Uterus (tissue), 4 donors: ENCODE results near the gene CDON. TPM values are rescaled to one million over a fixed set of nuclear protein-coding genes. Genes with fewer than 3 reads are reported as not detected.
A peak's percentile ranks its signal among the peaks of the same experiment; 100 is the strongest.
"Not testable (repeated sequence)": the region's sequence is repeated elsewhere in the genome, so short reads cannot be mapped to it uniquely, and the experiment has no call there.

Experiments
- DNase-seq, 2 donors: peaks; one replicate each; pipeline ENCODE4 v3.0.0-alpha.2; 2019 to 2020
- H3K27ac ChIP-seq, 2 donors: fragments of 200-600 bp; sonication (generic); 1 replicate in 1 of 2; 2 replicates in 1 of 2; pipeline ENCODE4 v1.5.1; 2016 to 2018
- H3K27me3 ChIP-seq, 2 donors: fragments of 200-600 bp; sonication (generic); one replicate each; pipeline ENCODE4 v1.5.1; 2018 to 2019; ENCODE audit warnings: control low read depth in 1 of 2
- H3K36me3 ChIP-seq, 2 donors: fragments of 200-600 bp; sonication (generic); one replicate each; pipeline ENCODE4 v1.5.1; 2019; ENCODE audit warnings: control low read depth in 1 of 2
- H3K4me1 ChIP-seq, 2 donors: fragments of 200-600 bp; sonication (generic); one replicate each; pipeline ENCODE4 v1.5.1; 2018 to 2019; ENCODE audit warnings: control low read depth in 1 of 2
- H3K4me3 ChIP-seq, 2 donors: fragments of 200-600 bp; sonication (generic); 1 replicate in 1 of 2; 2 replicates in 1 of 2; pipeline ENCODE4 v1.5.1; 2018 to 2019; ENCODE audit warnings: mild to moderate bottlenecking in 1 of 2
- H3K9me3 ChIP-seq, 2 donors: fragments of 200-600 bp; sonication (generic); one replicate each; pipeline ENCODE4 v1.5.1; 2019; ENCODE audit warnings: control low read depth in 1 of 2
- POLR2A ChIP-seq, 2 donors: fragments of 450-650 bp; IDR thresholded peaks; one replicate each; pipeline ENCODE4 v1.6.1; 2016; ENCODE audit warnings: antibody characterized with exemption in 2 of 2, mild to moderate bottlenecking in 1 of 2, moderate library complexity in 1 of 2
- intact Hi-C: fragments of 100-400 bp; cut with DNase I; formaldehyde crosslinking; loops from one replicate; pipeline ENCODE4 v1.15.1; 2023; ENCODE audit warnings: low total_unique reads
- total RNA-seq, 4 donors: library from RNA; depleted of rRNA in 3 of 4; stranded (reverse); fragments of >200 nt in 3 of 4; gene quantifications; one replicate each; pipeline versions ENCODE4 v1.1.0 to v1.2.4, GENCODE V29; 2014 to 2023
- TF ChIP-seq, protein P1 (sequence below), 4 experiments: fragments of 200-600 bp in 2 of 4; fragments of 450-650 bp in 2 of 4; sonication (generic) in 2 of 4; IDR thresholded peaks; one replicate each; pipeline ENCODE4 v1.5.1; 2016 to 2019; ENCODE audit warnings: antibody characterized with exemption in 4 of 4, mild to moderate bottlenecking in 2 of 4, moderate library complexity in 1 of 4
- donor health status: DM: yes; HTN: yes; CAD: no.

Gene CDON
- total RNA-seq, 4 donors from 2014 or later: 38.5 to 261 (median 213) TPM

DNA sequence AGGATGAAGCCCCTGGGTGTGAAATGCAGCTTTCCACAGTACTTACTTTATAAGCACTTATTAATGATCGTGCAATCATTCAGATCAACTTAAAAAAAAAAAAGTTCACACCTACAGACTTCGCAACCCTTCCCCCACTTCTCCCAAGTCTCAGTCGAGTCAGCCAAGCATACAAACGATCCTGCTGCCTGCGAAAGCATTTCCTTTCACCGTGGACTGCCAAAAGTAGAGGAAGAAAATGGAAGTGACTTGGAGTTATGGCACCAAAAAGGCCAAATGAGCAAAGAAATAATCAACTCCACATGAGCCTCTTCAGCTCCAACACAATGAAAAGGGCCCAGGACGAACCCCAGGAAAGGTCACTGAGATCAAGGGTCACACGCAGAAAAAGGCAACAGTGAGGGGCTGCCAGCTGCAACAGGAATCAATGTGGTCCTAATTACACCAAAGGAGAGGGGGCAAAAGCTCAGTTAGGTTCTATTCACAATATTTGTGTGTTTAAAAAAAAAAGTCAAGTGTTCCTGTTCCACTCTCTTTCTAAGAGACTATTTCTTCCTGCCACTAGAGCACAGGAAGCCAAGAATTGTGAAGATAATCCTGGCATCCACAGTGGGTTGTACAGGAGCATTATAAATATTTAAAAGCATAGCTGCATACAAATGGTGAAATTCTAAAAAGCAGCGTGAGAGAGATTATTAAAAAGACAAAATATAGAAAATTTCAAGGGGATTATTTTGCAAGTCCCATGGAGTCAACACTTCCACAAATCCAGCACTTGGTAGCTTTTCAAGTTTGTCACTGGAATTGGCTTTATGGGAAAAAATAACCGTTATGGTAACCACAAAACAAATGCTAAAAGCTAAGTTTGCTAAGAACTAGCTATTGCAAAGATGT, 28.4 kb downstream of the CDON start:
- H3K4me1 ChIP-seq: peaks cover 0 to 4% of the 10 kb centered on the region in 2 donors
- TF ChIP-seq, protein P1, sequence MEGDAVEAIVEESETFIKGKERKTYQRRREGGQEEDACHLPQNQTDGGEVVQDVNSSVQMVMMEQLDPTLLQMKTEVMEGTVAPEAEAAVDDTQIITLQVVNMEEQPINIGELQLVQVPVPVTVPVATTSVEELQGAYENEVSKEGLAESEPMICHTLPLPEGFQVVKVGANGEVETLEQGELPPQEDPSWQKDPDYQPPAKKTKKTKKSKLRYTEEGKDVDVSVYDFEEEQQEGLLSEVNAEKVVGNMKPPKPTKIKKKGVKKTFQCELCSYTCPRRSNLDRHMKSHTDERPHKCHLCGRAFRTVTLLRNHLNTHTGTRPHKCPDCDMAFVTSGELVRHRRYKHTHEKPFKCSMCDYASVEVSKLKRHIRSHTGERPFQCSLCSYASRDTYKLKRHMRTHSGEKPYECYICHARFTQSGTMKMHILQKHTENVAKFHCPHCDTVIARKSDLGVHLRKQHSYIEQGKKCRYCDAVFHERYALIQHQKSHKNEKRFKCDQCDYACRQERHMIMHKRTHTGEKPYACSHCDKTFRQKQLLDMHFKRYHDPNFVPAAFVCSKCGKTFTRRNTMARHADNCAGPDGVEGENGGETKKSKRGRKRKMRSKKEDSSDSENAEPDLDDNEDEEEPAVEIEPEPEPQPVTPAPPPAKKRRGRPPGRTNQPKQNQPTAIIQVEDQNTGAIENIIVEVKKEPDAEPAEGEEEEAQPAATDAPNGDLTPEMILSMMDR (IDR thresholded peaks at IDR 0.05): no peak
- TF ChIP-seq POLR2A (IDR thresholded peaks at IDR 0.05): no peak
- H3K36me3 ChIP-seq: no peaks in the 10 kb centered on the region
- intact Hi-C loops: no loop called here
- H3K9me3 ChIP-seq: no peaks in the 10 kb centered on the region
- no peak overlapping the region for H3K4me3 ChIP-seq
- no peaks in the 10 kb centered on the region for H3K27me3 ChIP-seq
- DNase-seq: no peak
- peak overlapping the region in 1 of 2 donors; percentile 17 for H3K27ac ChIP-seq

DNA sequence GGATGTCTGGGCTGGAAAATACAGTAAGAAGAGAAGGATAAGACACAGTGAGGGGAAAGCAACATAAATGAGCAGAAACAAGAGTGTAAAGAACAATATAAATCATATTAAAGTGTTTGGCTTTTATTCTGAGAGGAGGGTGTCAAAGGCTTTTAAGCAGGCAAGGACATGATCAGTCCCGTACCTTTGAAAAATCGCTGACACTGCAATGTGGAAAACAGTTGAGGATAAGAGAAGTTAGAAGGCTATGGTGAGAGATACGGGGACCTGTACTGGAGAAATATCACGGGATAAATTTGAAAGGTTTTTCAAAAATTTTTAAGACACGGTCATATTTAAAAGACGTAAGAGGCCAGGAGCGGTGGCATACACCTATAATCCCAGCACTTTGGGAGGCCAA, 30.3 kb downstream of the CDON start:
- no peak for DNase-seq
- Histone ChIP-seq H3K27me3 (no peaks in the 10 kb centered on the region), H3K27ac (no peak overlapping the region), H3K4me3 (no peak overlapping the region), H3K9me3 (no peaks in the 10 kb centered on the region), H3K4me1 (peaks cover 0 to 4% of the 10 kb centered on the region in 2 donors), H3K36me3 (no peaks in the 10 kb centered on the region)
- intact Hi-C loops: no loop called here
- TF ChIP-seq, protein P1 (IDR thresholded peaks at IDR 0.05): no peak
- no peak for TF ChIP-seq POLR2A (IDR thresholded peaks at IDR 0.05)

DNA sequence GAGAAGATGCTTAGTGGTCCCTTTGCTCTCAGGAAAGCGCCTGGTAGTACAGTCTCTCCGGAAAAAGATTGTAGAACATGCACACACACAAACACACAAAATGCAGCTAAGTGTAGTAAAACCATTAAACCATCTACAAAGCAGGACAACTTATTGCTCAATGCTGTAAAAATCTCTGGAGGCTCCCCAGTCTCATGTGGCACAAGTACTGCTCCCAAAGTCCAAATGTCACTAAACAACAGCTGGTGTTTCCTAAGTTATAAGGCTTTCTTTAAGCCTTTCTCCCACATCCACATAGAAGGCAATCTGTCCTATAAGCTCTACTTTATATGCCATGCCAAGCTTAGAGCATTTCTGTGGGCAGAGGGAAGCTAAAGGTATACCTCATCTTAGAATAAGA, 32.9 kb downstream of the CDON start:
- intact Hi-C loops: no loop called here
- Histone ChIP-seq H3K9me3 (no peaks in the 10 kb centered on the region), H3K27me3 (no peaks in the 10 kb centered on the region), H3K27ac (no peak overlapping the region), H3K4me1 (peaks cover 0 to 4% of the 10 kb centered on the region in 2 donors), H3K36me3 (no peaks in the 10 kb centered on the region), H3K4me3 (no peak overlapping the region)
- no peak for TF ChIP-seq POLR2A (IDR thresholded peaks at IDR 0.05)
- TF ChIP-seq, protein P1 (IDR thresholded peaks at IDR 0.05): no peak
- DNase-seq: no peak

DNA sequence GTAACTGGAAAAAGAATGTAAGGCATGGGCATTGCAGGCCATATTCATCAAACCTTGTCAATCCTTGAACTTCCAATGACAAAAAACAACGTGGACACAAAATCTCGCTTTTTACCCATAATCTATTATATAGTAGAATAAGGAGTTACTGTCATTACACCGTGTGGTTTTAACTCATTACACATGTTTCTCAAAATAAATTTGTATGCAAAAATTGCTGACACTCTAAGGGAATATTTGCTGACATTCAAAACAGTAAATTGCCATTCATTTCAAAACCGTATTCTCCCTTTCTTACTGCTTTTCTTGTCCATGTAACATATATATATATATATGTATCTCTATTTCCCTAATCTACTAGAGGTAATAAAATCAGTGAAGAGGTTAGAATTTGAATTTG, 33.4 kb downstream of the CDON start:
- Histone ChIP-seq H3K27me3 (no peaks in the 10 kb centered on the region), H3K4me3 (no peak overlapping the region), H3K27ac (no peak overlapping the region), H3K4me1 (peaks cover 0 to 3% of the 10 kb centered on the region in 2 donors), H3K36me3 (no peaks in the 10 kb centered on the region), H3K9me3 (no peaks in the 10 kb centered on the region)
- intact Hi-C loops: no loop called here
- TF ChIP-seq, protein P1 (IDR thresholded peaks at IDR 0.05): no peak
- no peak for TF ChIP-seq POLR2A (IDR thresholded peaks at IDR 0.05)
- no peak for DNase-seq

DNA sequence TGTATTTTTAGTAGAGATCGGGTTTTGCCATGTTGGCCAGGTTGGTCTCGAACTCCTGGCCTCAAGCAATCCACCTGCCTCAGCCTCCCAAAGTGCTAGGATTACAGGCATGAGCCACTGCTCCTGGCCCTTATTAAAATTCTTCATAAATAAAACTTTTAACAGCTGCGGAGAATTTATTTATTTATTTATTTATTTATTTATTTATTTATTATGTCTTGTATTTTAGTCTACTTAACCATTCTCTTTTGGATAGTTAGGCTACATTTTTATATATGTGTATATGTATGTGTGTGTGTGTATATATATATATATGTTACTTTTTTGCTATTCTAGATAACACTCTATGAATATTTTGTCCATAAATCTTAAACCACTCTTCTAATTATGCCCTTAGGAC, 34.1 kb downstream of the CDON start:
- H3K9me3 ChIP-seq, DNase-seq, intact Hi-C loops, H3K4me1 ChIP-seq, H3K4me3 ChIP-seq, H3K27ac ChIP-seq, H3K36me3 ChIP-seq, H3K27me3 ChIP-seq: not testable (repeated sequence)
